Measurements from ENCODE around the gene CCL19.

DNA sequence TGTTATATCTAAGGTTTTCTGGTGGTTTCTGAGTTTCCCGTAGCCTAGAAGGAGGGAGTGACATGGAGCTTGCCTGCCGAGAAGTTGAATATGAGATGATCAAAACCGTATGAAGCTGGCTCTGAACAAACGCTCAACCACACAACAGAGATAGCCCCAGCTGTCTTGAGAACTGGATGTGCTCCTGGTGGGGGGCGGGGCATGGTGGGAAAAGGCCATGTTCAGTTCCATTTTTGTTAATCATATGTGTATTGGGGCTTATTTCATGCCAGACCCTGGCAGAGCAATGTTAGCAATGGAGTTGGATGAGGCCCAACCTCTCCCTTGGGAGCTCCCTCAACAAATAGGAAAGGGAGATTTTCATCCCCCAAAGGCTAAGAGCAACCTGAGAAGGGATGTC, 4.8 kb downstream of the CCL19 start:
- TF ChIP-seq YY1 (IDR thresholded peaks at IDR 0.05; ENCODE audit: insufficient read depth, insufficient read length) (no peak), SUZ12 (IDR thresholded peaks at IDR 0.05; ENCODE audit: extremely low read depth, insufficient read depth, insufficient read length) (no peak), ZNF274 (IDR thresholded peaks at IDR 0.05; ENCODE audit: low read depth, low read length) (no peak)
